Superior temporal gyrus (tissue), 1 donor: ENCODE measurements around the gene SLC4A9.
A peak's percentile ranks its signal among the peaks of the same experiment; 100 is the strongest.

Source experiments
- DNase-seq: peaks from one replicate; pipeline ENCODE4 v3.0.0-alpha.2; 2016; ENCODE audit errors: extremely low spot score

SLC4A9 gene

GRCh38 chr5:140360101-140360500, at the start of gene SLC4A9:
Gene SLC4A9 (plus strand): TSS chr5:140360194. CDS start chr5:140360237, 43 bp downstream.
- no peak for DNase-seq

DNA sequence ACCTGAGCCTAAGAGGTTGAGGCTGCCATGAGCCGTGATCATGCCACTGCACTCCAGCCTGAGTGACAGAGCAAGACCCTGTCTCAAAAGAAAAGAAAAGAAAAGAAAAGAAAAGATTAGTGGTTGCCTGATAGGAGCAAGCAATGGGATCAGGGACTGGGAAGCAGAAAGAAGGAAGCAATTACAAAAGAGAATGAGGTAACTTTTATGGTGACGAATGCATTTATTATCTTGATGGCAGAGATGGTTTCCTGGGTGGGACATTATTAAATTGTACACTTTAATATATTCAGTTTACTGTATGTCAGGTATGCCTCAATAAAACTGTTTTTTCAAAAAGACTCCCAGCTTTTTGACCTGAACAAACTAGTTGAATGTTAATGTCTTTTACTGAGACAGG, 49.6 kb upstream of the SLC4A9 start:
- DNase-seq: no peak

GRCh38 chr5:140311011-140311467, 49.0 kb upstream of the SLC4A9 start:
- no peak for DNase-seq

DNA sequence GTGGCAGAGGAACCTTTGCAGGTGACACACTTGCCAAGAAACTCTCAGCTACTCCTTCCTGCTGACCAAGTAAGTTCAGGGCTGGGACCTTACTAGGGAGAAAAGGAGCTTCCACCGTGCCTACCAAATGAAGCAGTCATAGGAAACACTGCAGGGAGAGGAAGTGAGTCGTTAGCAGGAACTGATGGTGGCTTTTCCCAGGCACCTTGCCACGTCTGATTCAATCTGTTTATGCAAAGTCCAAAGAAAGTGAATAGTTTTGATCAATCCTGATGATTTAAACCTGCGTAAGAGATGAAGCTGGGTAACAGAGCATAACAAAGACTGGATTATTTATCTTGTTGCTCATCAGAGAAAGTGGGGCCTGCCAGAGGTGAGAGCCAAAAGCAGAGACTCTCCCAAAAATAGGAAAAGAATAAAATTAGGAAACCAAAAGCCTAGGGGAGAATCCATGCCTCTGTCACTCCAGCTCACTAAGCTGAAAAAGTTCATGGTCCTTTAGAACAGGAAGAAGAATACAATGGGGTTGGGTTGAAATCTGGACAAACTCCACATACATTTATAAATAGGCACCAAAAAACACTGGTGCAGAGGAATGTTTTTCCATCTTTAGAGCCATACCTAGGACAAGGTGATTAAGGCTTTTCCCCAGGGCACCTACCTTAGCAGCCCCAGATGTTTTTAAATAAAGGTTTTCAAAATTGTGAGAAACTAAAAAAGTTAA, 47.8 kb upstream of the SLC4A9 start:
- DNase-seq: no peak

GRCh38 chr5:140312791-140313189, 47.2 kb upstream of the SLC4A9 start:
- DNase-seq: no peak

DNA sequence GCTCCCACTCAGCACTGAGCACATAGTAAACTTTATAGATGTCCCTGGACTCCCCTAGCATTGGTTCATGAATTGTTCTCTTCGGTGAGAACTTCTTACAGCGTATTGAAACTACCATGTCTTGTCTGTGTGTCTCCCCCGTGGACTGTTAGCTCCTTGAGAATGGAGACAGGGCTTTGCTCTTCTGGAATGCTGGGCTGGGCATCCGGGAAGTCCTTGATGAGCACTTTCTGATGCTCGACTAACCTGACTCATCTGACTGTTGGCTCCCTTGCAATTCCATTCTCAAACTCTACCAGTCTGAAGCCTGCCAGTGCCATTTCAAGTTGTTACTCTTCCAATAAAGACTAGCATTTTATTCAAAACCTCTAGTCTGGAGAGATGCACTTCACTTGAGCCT, 42.1 kb upstream of the SLC4A9 start:
- DNase-seq: no peak

DNA sequence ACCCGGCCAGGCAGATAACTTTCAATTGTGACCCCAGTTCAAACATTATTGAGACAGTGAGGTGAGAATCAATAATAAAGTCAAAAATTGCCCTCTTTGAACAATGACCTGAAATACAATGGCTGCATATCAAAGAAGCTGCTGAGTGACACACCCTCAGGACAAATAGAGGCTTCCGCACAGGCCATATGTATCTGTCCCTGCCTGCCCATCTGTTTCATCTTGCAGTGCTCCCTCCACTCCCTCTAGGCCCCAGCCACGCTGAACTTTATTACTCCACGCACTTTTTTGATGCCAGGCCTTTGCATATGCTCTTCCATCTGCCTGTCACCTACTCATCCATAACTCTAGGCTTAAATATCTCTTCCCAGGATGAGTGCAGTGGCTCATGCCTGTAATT, 41.2 kb upstream of the SLC4A9 start:
- DNase-seq: no peak

- no peak for DNase-seq
Observed at GRCh38 chr5:140319833-140320232, 40.2 kb upstream of the SLC4A9 start.

- no peak for DNase-seq
Observed at GRCh38 chr5:140321796-140322195, 38.2 kb upstream of the SLC4A9 start.

DNA sequence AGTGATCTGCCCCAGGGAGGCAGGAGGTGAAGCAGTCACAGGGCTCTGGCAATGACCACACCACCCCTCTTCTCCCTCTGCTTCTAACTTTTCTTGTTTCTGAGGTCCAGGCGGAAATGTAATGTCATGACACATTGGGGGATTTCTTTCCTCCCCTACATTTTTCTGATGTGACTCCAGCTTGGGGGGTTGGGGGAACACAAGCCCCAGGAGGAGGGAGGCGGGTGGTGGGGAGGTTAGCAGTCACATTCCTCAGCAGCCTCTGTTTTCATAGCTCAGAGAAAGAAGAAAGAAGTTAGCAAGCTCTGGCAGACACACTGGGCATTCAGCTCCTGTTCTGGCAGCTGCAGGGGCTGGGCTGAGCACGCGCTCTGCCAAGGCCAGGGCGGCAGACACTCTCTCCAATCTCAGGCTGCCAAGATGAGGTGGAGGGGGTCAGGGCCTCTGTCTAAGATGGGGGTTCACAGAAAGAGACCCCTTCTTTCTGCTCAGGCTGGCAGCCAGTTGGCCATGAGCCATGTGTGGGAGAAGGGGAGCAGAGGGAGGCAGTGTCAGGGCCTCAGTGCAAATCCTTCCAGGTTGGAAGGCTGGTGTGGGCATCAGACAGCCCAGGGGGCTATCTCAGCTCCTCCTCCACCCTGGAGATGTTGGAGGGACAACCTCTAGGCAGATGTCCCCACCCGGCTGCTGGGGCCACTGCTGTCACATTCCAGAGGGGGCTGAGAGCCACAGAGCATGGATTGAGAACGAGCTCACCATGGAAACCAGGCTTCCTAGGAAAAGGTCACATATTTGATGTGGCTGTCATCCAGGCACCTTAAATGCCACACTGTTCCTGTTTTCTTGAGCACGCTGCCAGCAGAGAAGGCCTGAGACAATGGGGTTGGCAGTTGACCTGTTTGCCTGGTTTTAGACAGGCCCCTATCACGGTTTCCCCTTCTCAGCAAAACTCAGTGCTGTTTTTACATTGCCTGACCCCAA, 37.0 kb upstream of the SLC4A9 start:
- DNase-seq: peak; percentile 65

DNA sequence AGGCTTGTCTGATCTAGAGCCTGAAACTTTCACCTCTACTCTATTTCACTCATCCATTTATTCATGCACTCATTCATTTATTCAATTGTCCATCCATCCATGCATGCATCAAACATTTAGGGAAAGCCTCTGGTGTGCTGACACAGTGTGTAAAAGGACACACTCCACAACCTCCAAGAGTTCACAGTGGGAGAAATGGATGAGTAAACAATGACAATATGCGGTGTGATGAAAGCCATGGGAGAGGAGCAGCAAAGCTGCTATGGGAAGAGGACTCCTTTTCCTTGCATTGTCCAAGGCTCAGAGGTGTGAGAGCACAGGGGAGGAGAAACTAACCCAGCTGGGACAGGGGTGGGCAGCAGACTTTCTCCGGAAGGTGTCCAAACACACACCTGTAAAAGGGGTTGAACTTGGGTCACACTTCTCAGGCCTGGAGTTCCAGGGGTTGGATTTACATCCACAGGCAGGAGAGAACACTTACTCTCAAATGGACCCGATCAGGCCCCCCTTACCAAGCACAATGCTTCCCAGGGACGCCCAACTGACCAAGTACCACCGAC, 35.9 kb upstream of the SLC4A9 start:
- DNase-seq: no peak

GRCh38 chr5:140324617-140325241, 35.3 kb upstream of the SLC4A9 start:
- DNase-seq: no peak

DNA sequence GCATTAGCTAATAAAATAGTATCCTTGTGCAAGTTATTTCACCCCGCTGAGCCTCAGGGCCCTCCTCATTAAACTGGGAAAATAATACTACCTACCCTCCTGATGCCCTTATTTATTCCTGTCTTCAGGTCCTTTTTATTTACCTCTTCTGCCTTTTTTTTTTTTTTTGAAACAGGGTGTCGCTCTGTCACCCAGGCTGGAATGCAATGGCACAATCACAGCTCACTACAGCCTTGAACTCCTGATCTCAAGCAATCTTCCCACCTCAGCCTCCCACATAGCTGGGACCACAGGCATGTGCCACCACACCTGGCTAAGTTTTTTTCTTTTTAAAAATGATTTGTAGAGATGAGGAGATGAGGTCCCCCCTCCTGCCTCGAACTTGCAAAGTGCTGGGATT, 34.5 kb upstream of the SLC4A9 start:
- DNase-seq: no peak

DNA sequence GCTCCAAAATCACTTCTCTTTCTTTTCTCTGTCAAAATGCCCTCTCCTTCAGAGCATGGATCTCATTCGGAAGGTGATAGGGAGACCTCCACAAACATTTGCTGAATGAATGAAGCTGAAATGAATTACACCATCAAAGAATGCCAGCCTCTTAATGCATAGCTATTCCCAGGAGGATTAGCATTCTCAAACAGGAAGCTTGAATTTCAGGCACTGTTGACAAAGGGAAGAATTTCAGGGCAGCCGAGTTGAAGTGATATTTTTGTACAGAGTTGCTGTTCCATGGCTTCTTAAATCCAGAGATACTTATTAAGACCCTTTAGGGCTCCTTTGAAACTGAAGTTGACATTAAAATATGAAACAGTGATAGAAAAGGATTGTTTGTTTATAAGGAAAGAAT, 32.4 kb upstream of the SLC4A9 start:
- DNase-seq: no peak

GRCh38 chr5:140328036-140328764, 31.8 kb upstream of the SLC4A9 start:
- DNase-seq: no peak

DNA sequence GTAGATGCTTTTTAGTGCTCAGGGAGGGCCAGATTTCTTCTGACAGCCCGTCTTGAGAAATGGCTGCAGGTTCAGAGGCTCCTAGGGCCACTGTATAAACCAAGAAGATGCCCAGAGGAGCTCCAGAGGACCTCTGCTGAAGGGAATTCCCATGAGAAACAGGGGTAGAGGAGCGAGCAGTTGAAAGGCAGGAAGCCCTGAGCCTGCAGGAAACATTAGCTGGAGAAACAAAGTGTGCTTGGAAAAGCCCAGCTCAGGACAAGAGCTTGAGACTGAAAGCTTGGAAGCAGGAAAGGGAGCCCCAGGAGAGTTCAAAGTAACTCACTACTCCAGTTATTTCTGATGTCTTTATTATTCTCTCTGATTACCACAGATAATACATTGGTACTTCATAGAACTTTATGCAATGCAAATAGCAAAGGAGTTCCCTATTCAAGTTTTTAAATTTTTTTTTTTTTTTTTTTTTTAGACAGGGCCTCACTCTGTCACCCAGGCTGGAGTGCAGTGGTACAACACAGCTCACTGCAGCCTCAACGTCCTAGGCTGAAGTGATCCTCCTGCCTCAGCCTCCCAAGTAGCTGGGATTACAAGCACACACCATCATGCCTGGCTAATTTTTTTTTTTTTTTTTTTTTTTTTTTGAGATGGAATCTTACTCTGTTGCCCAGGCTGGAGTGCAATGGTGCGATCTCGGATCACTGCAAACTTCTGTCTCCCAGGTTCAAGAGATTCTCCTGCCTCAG, 30.1 kb upstream of the SLC4A9 start:
- DNase-seq: no peak

DNA sequence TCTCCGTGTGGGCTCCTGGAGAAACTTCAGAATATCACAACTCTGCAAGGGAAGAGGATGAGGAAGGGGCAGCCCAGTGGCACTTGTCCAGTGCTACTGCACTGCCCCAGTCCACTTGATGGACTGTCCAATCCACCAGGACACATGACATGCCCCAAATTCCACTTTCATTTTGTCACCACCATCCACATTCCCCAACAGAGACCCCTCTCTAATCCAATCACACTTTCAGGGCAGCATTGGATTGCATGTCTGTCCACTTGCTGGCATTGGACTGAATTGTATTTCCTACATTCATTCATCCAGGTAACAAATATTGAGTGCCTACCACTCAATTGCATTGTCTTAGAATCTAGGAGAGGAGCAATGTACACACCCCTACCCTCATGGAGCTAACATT, 28.4 kb upstream of the SLC4A9 start:
- no peak for DNase-seq

DNA sequence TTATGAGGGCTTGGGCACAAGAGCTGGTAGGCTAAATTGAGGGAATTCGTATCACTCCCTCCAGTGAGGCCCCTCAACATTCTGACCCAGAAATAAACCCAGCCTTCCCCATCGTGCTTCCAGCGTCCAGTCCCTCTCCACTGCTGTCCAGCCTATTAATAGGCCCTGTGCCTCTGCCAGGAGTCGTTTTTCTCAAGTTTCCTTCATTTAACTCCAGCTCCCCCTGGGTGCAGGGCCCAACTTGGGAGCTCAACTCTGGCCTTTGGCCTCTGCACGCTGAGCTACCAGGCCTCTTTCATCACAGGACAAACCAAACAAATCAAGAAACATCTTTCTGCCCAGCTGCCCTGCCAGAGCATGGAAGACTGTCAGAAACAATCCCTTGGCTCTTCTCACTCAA, 23.6 kb upstream of the SLC4A9 start:
- no peak for DNase-seq

GRCh38 chr5:140337880-140338279, 22.1 kb upstream of the SLC4A9 start:
- no peak for DNase-seq

DNA sequence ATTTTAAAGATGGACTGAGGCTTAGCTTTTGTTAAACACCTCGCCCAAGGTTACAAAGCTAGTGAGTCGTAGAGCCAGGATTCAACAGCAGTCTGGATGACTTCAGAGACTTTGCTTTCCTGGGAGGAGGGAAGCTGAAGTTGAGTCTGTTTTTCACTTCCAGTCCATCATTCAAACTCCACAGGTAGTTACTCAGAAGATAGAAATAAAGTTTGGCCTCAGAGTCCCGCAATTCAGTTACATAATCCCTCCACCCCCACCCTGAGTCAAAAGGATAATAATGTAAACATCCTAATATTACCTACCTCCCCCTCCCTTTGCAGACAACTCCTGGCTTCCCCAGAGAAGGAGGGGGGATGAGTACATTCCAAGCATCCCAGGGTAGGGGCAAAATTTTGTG, 21.7 kb upstream of the SLC4A9 start:
- DNase-seq: no peak

DNA sequence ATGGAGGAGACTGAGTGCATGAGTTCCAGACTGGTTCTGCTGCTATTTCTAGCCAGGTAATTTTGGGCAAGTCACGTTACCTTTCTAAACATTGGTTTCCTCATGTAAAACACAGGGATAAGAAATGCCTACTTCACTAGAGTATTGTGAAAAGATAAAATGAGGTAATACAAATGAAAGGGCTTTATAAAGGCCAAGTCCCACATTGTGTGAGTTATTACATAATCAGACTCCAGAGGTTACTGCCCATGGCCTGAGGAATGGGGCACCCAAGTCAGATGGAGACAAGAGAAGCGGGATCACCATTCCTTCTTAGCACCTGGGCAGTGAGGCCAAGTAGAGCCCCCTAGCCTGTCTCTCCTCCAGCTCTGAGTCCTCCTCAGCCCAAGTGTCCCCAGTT, 21.1 kb upstream of the SLC4A9 start:
- no peak for DNase-seq
